Body of pancreas (tissue), 4 donors: ENCODE data around the gene KHNYN.

Experiments
- CTCF ChIP-seq, 7 experiments: fragments of 450-650 bp in 4 of 7; fragments of 200-600 bp in 3 of 7; sonication (generic) in 3 of 7; IDR thresholded peaks; one replicate each; pipeline ENCODE4 v1.5.1; 2016 to 2019; ENCODE audit warnings: antibody characterized with exemption in 7 of 7
- POLR2A ChIP-seq, 3 donors: fragments of 450-650 bp; IDR thresholded peaks; one replicate each; pipeline ENCODE4 v1.6.1; 2016; ENCODE audit warnings: antibody characterized with exemption in 3 of 3, mild to moderate bottlenecking in 2 of 3

- TF ChIP-seq POLR2A (IDR thresholded peaks at IDR 0.05) = no peak
- TF ChIP-seq CTCF (IDR thresholded peaks at IDR 0.05) = no peak
Observed at GRCh38 chr14:24426150-24426911, 3.4 kb upstream of the KHNYN start.
